Parathyroid adenoma (tissue), 2 donors: Measurements from ENCODE around the gene GPC1.

Source experiments
- H2AFZ ChIP-seq: fragments of 300-600 bp; sonication (generic); one replicate; pipeline ENCODE4 v1.7.0; 2017; ENCODE audit warnings: antibody characterized with exemption, mild to moderate bottlenecking
- H3K27ac ChIP-seq: fragments of 300-600 bp; sonication (generic); one replicate; pipeline ENCODE4 v1.7.0; 2017
- H3K27me3 ChIP-seq: fragments of 300-600 bp; sonication (generic); one replicate; pipeline ENCODE4 v1.7.0; 2017; ENCODE audit warnings: low read length; ENCODE audit not compliant: control insufficient read depth, insufficient read depth
- H3K36me3 ChIP-seq: fragments of 300-600 bp; sonication (generic); one replicate; pipeline ENCODE4 v1.7.0; 2017; ENCODE audit warnings: low read length; ENCODE audit not compliant: control insufficient read depth, insufficient read depth
- H3K4me1 ChIP-seq: fragments of 300-600 bp; sonication (generic); one replicate; pipeline ENCODE4 v1.7.0; 2017; ENCODE audit warnings: control low read depth
- H3K4me2 ChIP-seq: fragments of 300-600 bp; sonication (generic); one replicate; pipeline ENCODE4 v1.7.0; 2017; ENCODE audit warnings: low read length
- H3K4me3 ChIP-seq: fragments of 300-600 bp; sonication (generic); one replicate; pipeline ENCODE4 v1.7.0; 2017; ENCODE audit warnings: low read depth, low read length
- H3K79me2 ChIP-seq: fragments of 300-600 bp; sonication (generic); one replicate; pipeline ENCODE4 v1.7.0; 2017; ENCODE audit warnings: control low read depth
- H3K9ac ChIP-seq: fragments of 300-600 bp; sonication (generic); one replicate; pipeline ENCODE4 v1.7.0; 2017; ENCODE audit warnings: mild to moderate bottlenecking
- H3K9me3 ChIP-seq: fragments of 300-600 bp; sonication (generic); one replicate; pipeline ENCODE4 v1.7.0; 2017; ENCODE audit warnings: low read length; ENCODE audit not compliant: control insufficient read depth
- CTCF ChIP-seq: fragments of 300-600 bp; sonication (generic); IDR thresholded peaks from one replicate; pipeline ENCODE4 v1.7.0; 2017; ENCODE audit warnings: antibody characterized with exemption, mild to moderate bottlenecking
- donor health status: primary hyperparathyroidism.

GPC1 gene

GRCh38 chr2:240431271-240431660, 4.2 kb upstream of the GPC1 start:
- H3K4me1 ChIP-seq = peaks cover 2% of the 10 kb centered on the region
- no peak overlapping the region for H2AFZ ChIP-seq
- no peaks in the 10 kb centered on the region for H3K9me3 ChIP-seq
- H3K36me3 ChIP-seq = no peaks in the 10 kb centered on the region
- no peak overlapping the region for H3K9ac ChIP-seq
- H3K27me3 ChIP-seq = no peaks in the 10 kb centered on the region
- no peak overlapping the region for H3K4me3 ChIP-seq
- no peak overlapping the region for H3K27ac ChIP-seq
- no peak overlapping the region for H3K4me2 ChIP-seq
- no peaks in the 10 kb centered on the region for H3K79me2 ChIP-seq
- TF ChIP-seq CTCF = no peak

- Histone ChIP-seq H3K4me2 (no peak overlapping the region), H3K79me2 (no peaks in the 10 kb centered on the region), H3K27ac (no peak overlapping the region), H3K27me3 (no peaks in the 10 kb centered on the region), H3K4me1 (peaks cover 2% of the 10 kb centered on the region), H3K36me3 (no peaks in the 10 kb centered on the region), H3K9me3 (no peaks in the 10 kb centered on the region), H3K4me3 (no peak overlapping the region), H2AFZ (no peak overlapping the region), H3K9ac (no peak overlapping the region)
- no peak for TF ChIP-seq CTCF
Measured at GRCh38 chr2:240431661-240432424, 3.6 kb upstream of the GPC1 start.

DNA sequence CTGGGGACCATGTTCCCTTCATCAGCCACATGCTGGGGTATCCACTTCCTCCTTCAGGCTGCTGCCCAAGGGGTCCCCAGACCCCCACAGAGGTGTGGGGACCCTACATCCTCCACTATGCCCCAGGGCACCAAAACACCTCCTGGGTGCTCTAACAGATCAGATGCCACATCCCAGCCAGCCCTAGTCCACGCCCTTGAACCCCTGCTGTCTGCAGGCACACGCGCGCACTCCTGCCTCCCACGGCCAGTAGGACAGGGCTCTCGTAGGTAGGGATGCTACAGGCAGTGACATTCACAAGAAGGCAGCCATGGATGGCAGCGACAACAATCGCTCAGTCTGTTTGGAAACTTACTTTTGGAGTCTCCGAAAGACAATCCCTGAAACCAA, 3.0 kb upstream of the GPC1 start:
- Histone ChIP-seq H3K27ac (no peak overlapping the region), H3K9me3 (no peaks in the 10 kb centered on the region), H3K9ac (no peak overlapping the region), H3K36me3 (no peaks in the 10 kb centered on the region), H3K27me3 (no peaks in the 10 kb centered on the region), H2AFZ (no peak overlapping the region), H3K4me3 (no peak overlapping the region), H3K4me1 (peaks cover 4% of the 10 kb centered on the region), H3K79me2 (peaks cover 3% of the 10 kb centered on the region), H3K4me2 (no peak overlapping the region)
- TF ChIP-seq CTCF = no peak

GRCh38 chr2:240432820-240433801, 2.4 kb upstream of the GPC1 start:
- Histone ChIP-seq H3K79me2 (peaks cover 5% of the 10 kb centered on the region), H3K4me2 (no peak overlapping the region), H3K4me3 (no peak overlapping the region), H3K4me1 (peaks cover 4% of the 10 kb centered on the region), H3K27me3 (no peaks in the 10 kb centered on the region), H2AFZ (no peak overlapping the region), H3K36me3 (no peaks in the 10 kb centered on the region), H3K9me3 (no peaks in the 10 kb centered on the region), H3K9ac (no peak overlapping the region), H3K27ac (no peak overlapping the region)
- no peak for TF ChIP-seq CTCF
